ENCODE data around the gene HMGCS2.

Gene HMGCS2

GRCh38 chr1:119768778-119769177 lies at the start of gene HMGCS2:
HMGCS2 (minus strand) TSS chr1:119768905; CDS start chr1:119768844, 61 bp downstream.
- no peak for DNase-seq (ENCODE audit: low read depth in 1 of 2, low spot score in 1 of 2)

DNA sequence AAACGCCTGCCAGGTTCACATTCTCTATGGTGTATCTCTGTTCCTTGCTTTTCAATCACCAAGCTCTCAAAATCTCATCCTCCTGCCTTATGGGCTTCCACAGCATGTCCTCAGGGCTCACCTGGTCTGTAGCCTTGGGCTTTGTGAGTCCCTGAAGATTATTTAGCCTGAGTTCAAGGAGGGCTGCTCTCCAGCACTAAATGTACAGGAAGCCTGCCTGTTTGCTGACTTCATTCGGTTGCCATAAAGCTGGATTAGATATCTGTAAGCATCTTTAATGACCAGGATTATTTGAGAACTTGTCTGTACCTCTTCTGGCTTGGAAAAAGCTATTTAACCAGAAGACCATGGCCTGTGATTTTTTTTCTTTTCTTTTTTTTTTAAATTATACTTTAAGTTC lies 49.5 kb upstream of the HMGCS2 start:
- DNase-seq (ENCODE audit: low read depth in 1 of 2, low spot score in 1 of 2), result no peak

- no peak for DNase-seq (ENCODE audit: low read depth in 1 of 2, low spot score in 1 of 2)
Measured at GRCh38 chr1:119816407-119816806, 47.7 kb upstream of the HMGCS2 start.

GRCh38 chr1:119815928-119816327 lies 47.2 kb upstream of the HMGCS2 start:
- no peak for DNase-seq (ENCODE audit: low read depth in 1 of 2, low spot score in 1 of 2)

GRCh38 chr1:119815361-119815760 lies 46.7 kb upstream of the HMGCS2 start:
- DNase-seq (ENCODE audit: low read depth in 1 of 2, low spot score in 1 of 2), result no peak

DNA sequence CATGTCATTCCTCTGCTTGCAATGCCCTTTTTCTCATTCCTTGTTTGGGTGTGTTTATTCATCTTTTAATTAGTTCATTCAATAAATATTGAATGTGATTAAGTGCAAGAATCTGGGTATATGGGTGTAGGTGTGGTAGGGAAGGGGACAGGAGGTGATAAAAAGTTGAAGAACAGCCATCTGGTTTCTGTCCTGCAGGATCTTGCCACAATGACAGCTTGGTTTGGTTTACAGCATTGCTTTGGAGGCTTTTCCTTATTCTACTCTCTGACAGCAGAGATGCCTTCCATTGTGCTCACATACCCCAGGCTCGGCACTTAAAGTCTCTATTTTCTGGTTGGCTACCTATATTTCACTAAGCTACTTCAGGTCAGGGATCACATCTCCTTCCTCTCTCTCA lies 45.6 kb upstream of the HMGCS2 start:
- DNase-seq (ENCODE audit: low read depth in 1 of 2, low spot score in 1 of 2), result no peak

DNA sequence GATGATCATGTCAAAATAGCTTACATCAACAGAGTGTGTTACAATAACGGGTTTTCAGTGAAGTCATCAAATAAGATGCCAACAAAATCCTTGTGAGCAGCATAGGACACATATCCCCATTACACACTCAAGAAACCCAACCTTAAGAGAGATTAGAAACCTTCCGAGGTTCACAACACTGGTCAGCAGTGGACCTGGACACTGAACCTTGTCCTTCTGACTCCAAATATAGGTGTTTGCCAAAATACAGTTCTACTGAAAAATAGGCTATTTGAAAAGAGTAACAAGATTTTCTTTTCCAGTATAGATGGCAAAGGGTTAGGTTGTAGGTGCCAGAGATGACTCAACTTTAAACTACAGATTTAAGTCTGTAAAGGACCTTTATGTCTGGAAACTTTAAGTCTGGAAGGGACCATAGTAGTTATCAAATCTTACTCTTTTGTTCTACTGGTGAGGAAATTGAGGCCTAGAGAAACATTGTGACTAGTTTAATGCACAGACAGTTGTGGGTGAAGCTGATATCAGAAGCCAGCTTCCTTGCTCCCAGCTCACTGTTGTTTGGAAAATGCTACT lies 43.4 kb upstream of the HMGCS2 start:
- DNase-seq (ENCODE audit: low read depth in 1 of 2, low spot score in 1 of 2), result no peak

- no peak for DNase-seq (ENCODE audit: low read depth in 1 of 2, low spot score in 1 of 2)
Measured at GRCh38 chr1:119811387-119811786, 42.7 kb upstream of the HMGCS2 start, which contains the start of gene REG4. REG4 (minus strand) TSS chr1:119811460; CDS start chr1:119808769, 2,691 bp downstream.

GRCh38 chr1:119808972-119809550 lies 40.4 kb upstream of the HMGCS2 start:
- DNase-seq (ENCODE audit: low read depth in 1 of 2, low spot score in 1 of 2), result peak; percentile 16 to 54

DNA sequence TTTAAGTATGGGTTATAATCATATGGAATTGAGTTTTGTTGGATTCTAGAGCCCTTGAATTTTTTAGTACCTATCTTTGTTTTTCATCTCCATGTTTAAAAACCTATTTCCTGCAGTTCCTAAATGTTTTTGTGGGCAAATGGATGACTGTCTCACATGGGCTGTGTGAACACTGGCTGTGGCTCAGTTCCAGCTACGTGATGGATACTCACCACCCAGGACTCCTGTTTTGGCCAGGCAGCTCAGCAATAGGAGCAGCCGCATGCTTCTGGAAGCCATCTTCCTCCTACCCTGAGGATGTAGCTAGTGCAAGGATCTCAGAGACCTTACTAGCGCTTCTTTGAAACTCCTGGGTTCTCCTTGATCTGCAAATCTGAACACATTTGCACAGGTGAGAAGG lies 39.8 kb upstream of the HMGCS2 start:
- DNase-seq (ENCODE audit: low read depth in 1 of 2, low spot score in 1 of 2), result no peak

- DNase-seq (ENCODE audit: low read depth in 1 of 2, low spot score in 1 of 2), result no peak
Measured at GRCh38 chr1:119806489-119806888, 37.8 kb upstream of the HMGCS2 start.

DNA sequence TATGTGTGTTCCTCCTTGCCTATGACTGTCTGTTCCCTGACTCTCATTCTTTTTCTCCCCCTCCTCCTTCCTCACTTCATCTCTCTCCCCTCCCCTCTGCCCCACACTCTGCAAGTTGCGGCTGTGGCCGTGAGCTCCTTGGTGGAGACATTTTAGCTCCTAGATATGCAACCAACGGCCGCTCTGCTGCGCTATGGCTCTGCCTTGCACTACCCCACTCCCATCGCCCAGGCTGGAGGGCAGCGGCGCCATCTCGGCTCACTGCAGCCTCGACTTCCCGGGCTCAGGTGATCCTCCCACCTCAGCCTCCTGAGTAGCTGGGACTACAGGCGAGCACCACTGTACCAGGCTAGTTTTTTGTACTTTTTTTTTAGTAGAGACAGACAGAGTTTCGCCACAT lies 37.0 kb upstream of the HMGCS2 start:
- DNase-seq (ENCODE audit: low read depth in 1 of 2, low spot score in 1 of 2), result no peak

DNA sequence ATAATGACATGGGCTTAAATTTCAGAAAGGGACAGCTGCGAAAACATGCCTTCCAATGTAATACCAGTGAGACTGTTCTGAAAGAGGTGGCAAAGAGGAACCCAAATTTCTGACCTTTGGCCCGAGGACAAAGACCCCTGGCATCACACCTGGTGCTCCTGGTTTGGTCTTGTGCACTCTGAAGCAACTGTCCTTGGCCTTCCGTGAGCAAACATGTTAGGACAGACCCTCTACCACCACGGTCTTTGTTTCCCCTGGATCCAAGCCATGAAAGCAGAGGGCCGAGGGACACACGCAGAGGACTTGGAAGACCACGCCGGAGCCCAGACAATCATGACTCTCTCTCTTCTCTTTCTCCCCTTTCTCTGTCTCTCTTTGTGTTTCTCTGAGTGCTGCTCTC lies 36.5 kb upstream of the HMGCS2 start:
- no peak for DNase-seq (ENCODE audit: low read depth in 1 of 2, low spot score in 1 of 2)

- DNase-seq (ENCODE audit: low read depth in 1 of 2, low spot score in 1 of 2), result no peak
Measured at GRCh38 chr1:119799599-119800177, 31.0 kb upstream of the HMGCS2 start.

DNA sequence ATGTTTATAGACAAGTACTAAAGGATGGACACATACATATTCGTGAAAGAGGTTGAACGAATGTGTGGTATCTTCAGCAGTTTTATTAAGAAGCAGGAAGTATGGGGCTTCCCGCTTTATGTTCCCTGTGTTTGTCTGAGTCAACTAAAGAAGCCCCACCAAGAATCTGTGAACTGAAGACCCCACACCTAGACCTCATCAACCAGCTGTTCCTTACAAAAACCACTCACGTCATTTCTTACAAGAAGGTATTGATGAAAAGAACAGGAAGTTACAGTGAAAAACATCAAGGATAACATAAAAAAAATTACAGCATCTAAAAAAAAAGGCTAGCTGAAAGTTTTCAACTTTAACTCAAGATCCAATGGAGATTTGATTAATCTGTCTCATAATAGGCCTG lies 30.3 kb upstream of the HMGCS2 start:
- no peak for DNase-seq (ENCODE audit: low read depth in 1 of 2, low spot score in 1 of 2)

- DNase-seq (ENCODE audit: low read depth in 1 of 2, low spot score in 1 of 2), result no peak
Measured at GRCh38 chr1:119797606-119798005, 28.9 kb upstream of the HMGCS2 start.

GRCh38 chr1:119797162-119797561 lies 28.5 kb upstream of the HMGCS2 start:
- DNase-seq (ENCODE audit: low read depth in 1 of 2, low spot score in 1 of 2), result no peak

DNA sequence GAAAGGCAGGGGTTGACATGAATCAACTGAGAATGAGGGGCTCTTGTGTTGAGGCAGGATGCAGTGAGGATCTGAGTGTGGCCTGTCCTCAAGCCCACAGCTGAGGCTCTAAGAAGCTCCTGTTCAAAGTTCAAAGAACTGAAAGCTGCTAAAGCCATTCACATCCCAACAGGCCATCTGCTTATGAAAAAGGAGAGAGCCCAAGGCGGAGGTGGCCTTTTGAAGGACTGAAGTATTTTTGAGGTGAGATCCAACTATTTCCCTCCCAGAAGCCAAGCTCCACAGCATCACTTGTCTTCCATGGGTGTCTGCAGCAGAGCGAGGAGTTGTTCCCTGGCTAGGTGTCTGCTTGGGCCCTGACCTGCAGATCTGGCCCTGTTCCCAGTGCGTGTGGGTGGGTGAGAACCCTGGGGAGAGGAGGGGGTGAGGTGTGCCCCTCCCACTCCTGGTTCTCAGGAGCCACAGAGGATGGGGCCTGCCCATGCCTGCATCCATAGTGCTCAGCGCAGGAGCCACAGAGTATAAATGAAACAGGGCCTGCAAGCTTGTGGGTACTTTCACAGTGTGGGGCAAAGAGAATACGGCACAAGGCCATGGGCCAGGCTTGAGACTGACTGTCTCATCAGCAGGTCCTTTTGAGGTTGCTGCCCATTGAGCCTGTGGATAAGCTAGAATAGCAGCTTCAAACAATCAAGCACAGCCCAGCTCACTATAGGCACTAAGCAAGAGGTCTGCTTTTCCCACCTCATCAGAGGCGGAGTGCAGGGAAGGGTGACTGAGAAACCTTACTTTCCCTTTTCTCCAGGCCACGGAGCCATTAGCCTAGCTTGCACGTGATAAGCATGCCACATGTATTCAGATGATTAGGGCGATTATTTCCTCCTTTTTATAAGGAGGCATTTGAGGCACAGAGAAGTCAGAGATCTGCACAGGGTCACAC lies 26.8 kb upstream of the HMGCS2 start:
- DNase-seq (ENCODE audit: low read depth in 1 of 2, low spot score in 1 of 2), result no peak

GRCh38 chr1:119794876-119795240 lies 26.2 kb upstream of the HMGCS2 start:
- DNase-seq (ENCODE audit: low read depth in 1 of 2, low spot score in 1 of 2), result no peak

DNA sequence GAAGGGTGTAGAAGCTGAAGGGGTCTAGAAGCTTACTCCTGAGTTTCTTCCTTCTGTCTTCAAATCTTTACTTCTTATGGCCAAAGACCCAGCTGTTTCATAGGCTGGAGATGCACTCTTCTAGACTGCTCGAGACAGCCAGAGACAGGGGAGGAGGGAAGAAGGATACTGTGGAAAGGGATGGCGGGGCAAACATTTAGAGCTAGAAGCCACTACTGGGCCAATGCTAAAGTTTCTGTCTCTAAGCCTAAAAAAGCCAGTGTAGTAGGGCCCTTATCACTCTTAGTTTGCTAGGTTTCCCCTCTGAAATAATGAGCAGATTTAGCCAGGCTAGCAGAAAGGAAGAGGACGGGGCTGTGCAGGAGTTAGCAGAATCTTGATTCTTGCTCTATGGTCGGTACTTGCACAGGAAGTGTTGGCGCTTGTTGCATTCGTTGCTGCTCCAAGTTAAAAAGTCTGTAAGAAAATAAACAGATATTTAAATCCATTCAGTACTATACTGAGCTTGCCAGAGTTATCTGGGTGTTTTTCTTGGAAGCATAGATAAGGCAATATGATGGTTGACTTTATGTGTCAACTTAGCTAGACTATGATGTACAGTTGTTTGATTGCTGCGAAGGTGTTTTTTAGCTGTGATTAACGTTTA lies 25.6 kb upstream of the HMGCS2 start:
- no peak for DNase-seq (ENCODE audit: low read depth in 1 of 2, low spot score in 1 of 2)

DNA sequence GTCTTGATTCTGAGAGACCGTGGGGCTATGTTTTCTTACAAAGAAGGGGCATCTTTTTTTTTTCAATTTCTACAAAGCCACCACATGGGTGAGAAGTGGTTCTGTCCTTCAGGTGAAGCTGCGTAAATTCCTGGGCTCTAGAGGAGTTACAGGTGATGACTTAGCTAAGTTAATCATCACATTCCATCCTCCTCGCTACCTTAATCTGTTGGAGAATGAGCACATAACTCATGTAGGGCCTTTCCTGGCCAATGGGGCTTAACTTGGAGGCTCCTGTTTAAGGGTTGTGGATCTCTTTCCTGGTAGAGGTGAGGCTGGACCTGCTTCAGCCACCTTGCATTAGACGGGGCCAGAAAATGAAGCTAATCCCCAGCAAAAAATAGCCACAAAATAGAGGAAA lies 22.7 kb upstream of the HMGCS2 start:
- no peak for DNase-seq (ENCODE audit: low read depth in 1 of 2, low spot score in 1 of 2)
